Body of pancreas (tissue), 4 donors: ENCODE results near the gene SNTG2. TPM values are rescaled to one million over a fixed set of nuclear protein-coding genes. Genes with fewer than 3 reads are reported as not detected.

ENCODE experiments used
- ATAC-seq: fragments of 150-250 bp; one replicate; pipeline ENCODE4 v1.9.1; 2016
- DNase-seq, 4 donors: peaks; one replicate each; pipeline ENCODE4 v3.0.0-alpha.2; 2019
- H3K27ac ChIP-seq, 4 donors: fragments of 200-600 bp; sonication (generic); 1 replicate in 3 of 4; 2 replicates in 1 of 4; pipeline versions ENCODE4 v1.5.1 to v1.6.1; 2016 to 2019; ENCODE audit warnings: mild to moderate bottlenecking in 1 of 4, mixed read lengths in 1 of 4, moderate library complexity in 1 of 4
- H3K27me3 ChIP-seq, 2 donors: fragments of 200-600 bp; sonication (generic); one replicate each; pipeline ENCODE4 v1.6.0; 2016; ENCODE audit warnings: mild to moderate bottlenecking in 1 of 2
- H3K36me3 ChIP-seq, 2 donors: fragments of 200-600 bp; sonication (generic); replicated peaks in 1 of 2; 2 replicates each; pipeline ENCODE4 v1.5.1; 2016; ENCODE audit warnings: low read depth in 2 of 2; ENCODE audit not compliant: insufficient read depth in 1 of 2
- H3K4me1 ChIP-seq: fragments of 200-600 bp; sonication (generic); one replicate; pipeline ENCODE4 v1.6.0; 2016
- H3K4me3 ChIP-seq, 2 donors: fragments of 200-600 bp; sonication (generic); 1 replicate in 1 of 2; 2 replicates in 1 of 2; pipeline ENCODE4 v1.5.1; 2016 to 2019
- H3K9me3 ChIP-seq, 3 donors: fragments of 200-600 bp; sonication (generic); 1 replicate in 2 of 3; 2 replicates in 1 of 3; pipeline ENCODE4 v1.5.1; 2016
- CTCF ChIP-seq, 7 experiments: fragments of 450-650 bp in 4 of 7; fragments of 200-600 bp in 3 of 7; sonication (generic) in 3 of 7; IDR thresholded peaks; one replicate each; pipeline ENCODE4 v1.5.1; 2016 to 2019; ENCODE audit warnings: antibody characterized with exemption in 7 of 7
- POLR2A ChIP-seq, 3 donors: fragments of 450-650 bp; IDR thresholded peaks; one replicate each; pipeline ENCODE4 v1.6.1; 2016; ENCODE audit warnings: antibody characterized with exemption in 3 of 3, mild to moderate bottlenecking in 2 of 3
- WGBS, 2 donors: methylation state at CpG; one replicate each; pipeline ENCODE4 v1.1.5; 2017; 5-methylcytosine and 5-hydroxymethylcytosine counted together
- intact Hi-C: fragments of 100-400 bp; cut with DNase I; formaldehyde crosslinking; loops from one replicate; pipeline ENCODE4 v1.15.1; 2023
- total RNA-seq, 2 donors: library from RNA; depleted of rRNA; stranded (reverse); fragments of >200 nt; gene quantifications; one replicate each; pipeline ENCODE4 v1.1.0, GENCODE V29; 2016

The SNTG2 gene
- total RNA-seq, 2 donors from 2014 or later: 11.9 to 18.7 TPM

GRCh38 chr2:1068241-1068640, 117.6 kb downstream of the SNTG2 start:
- no peak overlapping the region for H3K4me3 ChIP-seq

GRCh38 chr2:1068822-1069221, 118.2 kb downstream of the SNTG2 start:
- TF ChIP-seq POLR2A (IDR thresholded peaks at IDR 0.05) (no peak), CTCF (IDR thresholded peaks at IDR 0.05) (no peak)
- DNase-seq (no peak), ATAC-seq (no peak)
- Histone ChIP-seq H3K9me3 (no peaks in the 10 kb centered on the region), H3K36me3 (no peaks in the 10 kb centered on the region), H3K27me3 (no peaks in the 10 kb centered on the region), H3K4me1 (no peaks in the 10 kb centered on the region), H3K27ac (no peak overlapping the region), H3K4me3 (no peak overlapping the region)
- intact Hi-C loops: no loop called here
- 43 to 44% methylated on average over 7 of the region's 7 CpGs for WGBS, 2 donors

More at GRCh38 chr2:1068241-1068640, 117.6 kb downstream of the SNTG2 start:
- Histone ChIP-seq H3K36me3 (no peaks in the 10 kb centered on the region), H3K9me3 (no peaks in the 10 kb centered on the region), H3K27me3 (no peaks in the 10 kb centered on the region), H3K27ac (no peak overlapping the region), H3K4me1 (no peaks in the 10 kb centered on the region)
- DNase-seq: no peak
- no peak for ATAC-seq
- intact Hi-C loops: no loop called here
- WGBS, 2 donors: 85 to 90% methylated on average over 8 of the region's 8 CpGs
- TF ChIP-seq CTCF (IDR thresholded peaks at IDR 0.05) (no peak), POLR2A (IDR thresholded peaks at IDR 0.05) (no peak)

- H3K27ac ChIP-seq: no peak overlapping the region
- no peak for TF ChIP-seq POLR2A (IDR thresholded peaks at IDR 0.05)
- no peak for TF ChIP-seq CTCF (IDR thresholded peaks at IDR 0.05)
- no peaks in the 10 kb centered on the region for H3K4me1 ChIP-seq
- H3K27me3 ChIP-seq: no peaks in the 10 kb centered on the region
- intact Hi-C loops: no loop called here
- no peak for DNase-seq
- H3K4me3 ChIP-seq: no peak overlapping the region
- H3K9me3 ChIP-seq: no peaks in the 10 kb centered on the region
- H3K36me3 ChIP-seq: no peaks in the 10 kb centered on the region
- WGBS, 2 donors: 73 to 85% methylated on average over 15 of the region's 15 CpGs
- no peak for ATAC-seq
Measured at GRCh38 chr2:1069847-1070246, 119.2 kb downstream of the SNTG2 start.

- Histone ChIP-seq H3K9me3 (no peaks in the 10 kb centered on the region), H3K4me1 (no peaks in the 10 kb centered on the region), H3K27ac (no peak overlapping the region), H3K4me3 (no peak overlapping the region), H3K27me3 (no peaks in the 10 kb centered on the region), H3K36me3 (no peaks in the 10 kb centered on the region)
- intact Hi-C loops: no loop called here
- DNase-seq (no peak), ATAC-seq (no peak)
- TF ChIP-seq POLR2A (IDR thresholded peaks at IDR 0.05) (no peak), CTCF (IDR thresholded peaks at IDR 0.05) (no peak)
- WGBS, 2 donors: 60 to 61% methylated on average over 7 of the region's 7 CpGs
Measured at GRCh38 chr2:1070601-1071000, 120.0 kb downstream of the SNTG2 start.

- H3K4me1 ChIP-seq: no peaks in the 10 kb centered on the region
- no peak for ATAC-seq
- H3K9me3 ChIP-seq: no peaks in the 10 kb centered on the region
- no peak overlapping the region for H3K4me3 ChIP-seq
- H3K27ac ChIP-seq: no peak overlapping the region
- no peak for DNase-seq
- intact Hi-C loops: no loop called here
- H3K36me3 ChIP-seq: no peaks in the 10 kb centered on the region
- WGBS, 2 donors: 89 to 94% methylated on average over 3 of the region's 3 CpGs
- H3K27me3 ChIP-seq: no peaks in the 10 kb centered on the region
- TF ChIP-seq POLR2A (IDR thresholded peaks at IDR 0.05): no peak
Measured at GRCh38 chr2:1071650-1072049, 121.0 kb downstream of the SNTG2 start.
